ENCODE results near the gene LRP5.
"Not testable (repeated sequence)": the region's sequence is repeated elsewhere in the genome, so short reads cannot be mapped to it uniquely, and the experiment has no call there.

LRP5 gene

GRCh38 chr11:68398995-68399851 is 86.8 kb downstream of the LRP5 start:
- DNase-seq = no peak

DNA sequence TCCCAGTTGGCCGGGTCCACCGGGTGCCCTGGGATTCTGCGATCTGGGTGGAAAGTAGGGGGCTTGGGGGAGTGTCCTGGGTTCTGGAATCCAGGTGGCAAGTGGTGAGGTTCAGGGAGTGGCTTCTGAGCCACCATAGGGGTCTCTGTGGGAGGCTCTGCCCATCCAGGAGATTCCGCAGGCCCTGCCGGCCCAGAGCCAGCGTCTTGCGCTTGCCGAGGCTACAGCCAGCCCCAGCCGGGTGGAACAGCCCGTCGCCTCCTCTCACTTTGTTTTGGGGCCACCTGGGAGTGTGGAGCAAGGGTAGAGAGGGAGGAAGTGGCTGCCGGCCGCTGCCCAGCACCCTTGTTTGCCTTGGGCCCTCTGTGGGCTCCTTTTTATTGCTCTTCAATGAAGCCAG is 87.5 kb downstream of the LRP5 start:
- no peak for DNase-seq

GRCh38 chr11:68400584-68400983 is 88.2 kb downstream of the LRP5 start:
- not testable (repeated sequence) for DNase-seq

DNA sequence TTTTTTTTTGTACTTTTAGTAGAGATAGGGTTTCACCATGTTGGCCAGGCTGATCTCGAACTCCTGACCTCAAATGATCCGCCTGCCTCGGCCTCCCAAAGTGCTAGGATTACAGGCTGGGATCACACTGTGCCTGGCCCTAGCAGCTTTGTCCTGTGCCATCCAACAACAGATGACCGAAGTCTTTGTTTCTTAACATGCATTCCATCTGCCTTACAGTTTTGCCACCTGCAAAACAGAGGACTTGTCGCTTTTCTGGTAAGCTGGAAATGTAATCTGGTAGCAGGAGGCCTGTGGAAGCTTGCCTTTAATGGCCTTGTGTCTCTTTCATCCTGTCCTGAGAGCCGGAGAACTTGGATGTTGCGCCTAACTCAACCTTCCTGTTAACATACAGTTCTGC is 89.5 kb downstream of the LRP5 start:
- DNase-seq = no peak

DNA sequence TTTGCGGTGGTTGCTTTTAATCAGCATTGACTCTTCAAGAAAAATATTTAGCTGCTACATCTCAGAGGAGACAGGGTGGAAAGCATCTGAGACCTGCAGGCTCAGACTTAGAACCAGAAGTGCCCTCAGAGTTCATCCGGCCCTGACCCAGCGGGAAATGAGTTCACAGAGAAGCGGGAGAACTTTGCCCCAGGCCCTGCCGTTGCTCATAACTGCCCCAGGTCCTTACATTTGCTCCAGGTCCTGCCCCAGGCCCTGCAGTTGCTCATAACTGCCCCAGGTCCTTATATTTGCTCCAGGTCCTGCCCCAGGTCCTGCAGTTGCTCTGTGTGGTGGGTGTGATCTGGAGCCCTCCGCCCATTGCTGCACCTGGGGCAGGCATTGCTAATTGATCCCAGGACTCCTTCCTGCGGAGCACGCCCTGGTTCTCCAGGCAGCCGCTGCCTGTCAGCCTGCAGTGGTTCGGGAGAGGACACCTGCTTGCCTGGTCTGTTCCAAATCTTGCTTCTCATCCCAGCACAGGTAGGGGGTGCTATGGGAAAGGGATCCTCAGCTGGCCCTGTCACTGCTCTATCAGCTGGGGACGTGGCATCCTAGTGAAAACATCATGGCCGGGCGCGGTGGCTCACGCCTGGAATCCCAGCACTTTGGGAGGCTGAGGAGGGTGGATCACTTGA is 90.1 kb downstream of the LRP5 start:
- no peak for DNase-seq

DNA sequence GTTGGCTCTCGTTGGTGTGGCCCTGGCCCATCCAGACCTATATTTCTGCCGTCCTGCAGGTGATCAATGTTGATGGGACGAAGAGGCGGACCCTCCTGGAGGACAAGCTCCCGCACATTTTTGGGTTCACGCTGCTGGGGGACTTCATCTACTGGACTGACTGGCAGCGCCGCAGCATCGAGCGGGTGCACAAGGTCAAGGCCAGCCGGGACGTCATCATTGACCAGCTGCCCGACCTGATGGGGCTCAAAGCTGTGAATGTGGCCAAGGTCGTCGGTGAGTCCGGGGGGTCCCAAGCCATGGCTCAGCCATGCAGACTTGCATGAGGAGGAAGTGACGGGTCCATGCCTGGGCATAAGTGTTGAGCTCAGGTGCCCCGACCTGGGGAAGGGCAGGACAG is 91.0 kb downstream of the LRP5 start:
- no peak for DNase-seq

DNA sequence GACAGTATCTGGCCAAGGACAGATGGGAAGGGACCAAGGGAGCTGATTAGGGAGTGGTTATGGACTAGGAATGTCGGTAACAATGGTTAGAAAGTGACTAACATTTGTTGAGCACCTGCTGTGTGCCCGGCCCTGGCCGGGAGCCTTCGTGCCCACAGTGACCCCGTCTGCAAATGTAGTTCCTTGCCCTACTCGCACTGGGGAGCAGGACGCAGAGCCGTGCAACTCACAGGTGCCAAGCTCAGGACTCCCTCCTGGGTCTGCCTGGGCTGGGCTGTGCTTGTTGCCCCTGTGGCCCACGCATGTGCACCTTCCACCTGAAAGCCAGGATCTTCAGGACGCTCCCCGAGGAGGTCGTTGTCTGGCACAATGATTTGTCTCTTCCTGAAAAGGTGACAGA is 91.4 kb downstream of the LRP5 start:
- DNase-seq = no peak

- DNase-seq = no peak
Observed at GRCh38 chr11:68406324-68407313, 94.2 kb downstream of the LRP5 start.

- no peak for DNase-seq
Observed at GRCh38 chr11:68408512-68408911, 96.1 kb downstream of the LRP5 start.

DNA sequence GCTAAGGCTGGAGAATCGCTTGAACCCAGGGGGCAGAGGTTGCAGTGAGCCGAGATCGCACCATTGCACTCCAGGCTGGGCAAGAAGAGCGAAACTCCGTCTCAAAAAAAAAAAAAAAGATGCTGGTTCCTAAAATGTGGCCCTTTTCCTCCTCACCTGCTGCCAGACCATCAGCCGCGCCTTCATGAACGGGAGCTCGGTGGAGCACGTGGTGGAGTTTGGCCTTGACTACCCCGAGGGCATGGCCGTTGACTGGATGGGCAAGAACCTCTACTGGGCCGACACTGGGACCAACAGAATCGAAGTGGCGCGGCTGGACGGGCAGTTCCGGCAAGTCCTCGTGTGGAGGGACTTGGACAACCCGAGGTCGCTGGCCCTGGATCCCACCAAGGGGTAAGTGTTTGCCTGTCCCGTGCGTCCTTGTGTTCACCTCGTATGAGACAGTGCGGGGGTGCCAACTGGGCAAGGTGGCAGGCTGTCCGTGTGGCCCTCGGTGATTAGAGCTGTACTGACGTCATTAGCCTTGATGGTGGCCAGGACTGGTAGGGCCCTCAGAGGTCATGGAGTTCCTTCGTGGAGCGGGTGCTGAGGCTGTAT is 97.5 kb downstream of the LRP5 start:
- no peak for DNase-seq

GRCh38 chr11:68411501-68411991 is 99.2 kb downstream of the LRP5 start:
- DNase-seq = no peak

DNA sequence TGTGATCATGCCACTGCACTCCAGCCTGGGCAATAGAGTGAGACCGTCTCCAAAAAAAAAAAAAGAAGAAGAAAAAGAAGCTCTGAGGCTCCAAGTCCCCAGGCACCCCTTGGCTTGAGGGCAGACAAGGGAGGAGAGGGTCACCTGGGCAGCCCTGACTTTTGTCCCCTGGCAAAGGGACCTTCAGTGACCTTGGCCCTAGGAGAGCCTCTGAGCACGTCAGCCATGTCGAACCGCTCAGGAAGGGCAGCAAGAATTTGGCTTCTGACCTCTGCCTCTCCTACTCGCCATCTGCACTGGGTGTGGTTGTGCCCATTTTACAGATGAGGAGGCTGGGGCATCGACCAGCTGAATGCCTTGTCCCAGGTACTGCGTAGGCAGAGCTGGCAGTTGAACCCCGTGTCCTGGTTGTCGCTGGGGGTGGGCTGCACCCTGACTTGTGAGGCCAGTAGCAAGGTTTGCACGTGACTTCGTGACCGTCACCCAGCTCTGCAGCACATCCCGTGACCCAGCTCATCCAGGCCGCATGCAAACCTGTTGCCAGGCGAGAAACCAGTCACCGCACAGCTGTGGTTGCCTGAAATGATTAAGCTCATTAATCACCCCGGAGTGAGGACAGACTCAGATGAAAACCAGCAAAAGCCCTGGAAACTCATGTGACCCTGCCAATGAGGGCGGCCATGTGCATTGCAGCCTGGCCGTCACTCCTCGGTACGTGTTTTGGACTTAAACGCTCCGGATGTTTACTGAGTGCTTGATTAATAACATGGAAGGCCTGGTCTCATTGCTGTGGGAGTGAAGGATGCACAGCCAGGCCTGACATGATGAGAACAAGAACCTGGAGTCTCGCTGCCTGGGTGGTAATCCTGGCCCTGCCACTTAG is 100.4 kb downstream of the LRP5 start:
- DNase-seq = no peak

DNA sequence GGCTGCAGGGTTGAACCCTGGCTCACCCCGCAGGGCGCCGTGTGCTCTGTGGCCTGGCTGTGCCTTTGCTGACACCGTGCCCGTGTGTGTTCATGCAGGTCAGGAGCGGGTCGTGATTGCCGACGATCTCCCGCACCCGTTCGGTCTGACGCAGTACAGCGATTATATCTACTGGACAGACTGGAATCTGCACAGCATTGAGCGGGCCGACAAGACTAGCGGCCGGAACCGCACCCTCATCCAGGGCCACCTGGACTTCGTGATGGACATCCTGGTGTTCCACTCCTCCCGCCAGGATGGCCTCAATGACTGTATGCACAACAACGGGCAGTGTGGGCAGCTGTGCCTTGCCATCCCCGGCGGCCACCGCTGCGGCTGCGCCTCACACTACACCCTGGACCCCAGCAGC is 101.2 kb downstream of the LRP5 start:
- DNase-seq = no peak

GRCh38 chr11:68414496-68415221 is 102.3 kb downstream of the LRP5 start:
- DNase-seq = no peak

GRCh38 chr11:68416070-68416578 is 103.7 kb downstream of the LRP5 start:
- DNase-seq = no peak

DNA sequence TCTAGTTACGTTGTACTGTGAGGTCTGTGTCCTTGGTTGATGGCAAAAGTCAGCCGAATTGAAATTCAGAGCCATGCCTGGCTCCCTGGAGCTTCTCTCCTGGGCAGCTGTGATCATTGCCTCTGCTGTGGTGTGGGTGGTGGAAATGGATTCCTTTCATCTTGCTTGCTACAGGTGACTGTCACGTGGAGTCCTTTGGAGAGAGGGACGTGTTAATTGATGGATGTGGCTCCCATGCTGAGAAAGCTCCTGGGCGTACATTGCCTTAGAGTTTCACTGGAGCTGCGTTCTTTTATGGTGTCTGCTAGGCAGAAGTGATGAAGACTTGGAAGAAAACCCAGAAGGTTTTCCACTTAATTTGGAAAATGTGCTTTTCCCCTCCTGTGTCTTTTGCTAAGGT is 106.3 kb downstream of the LRP5 start:
- no peak for DNase-seq

- no peak for DNase-seq
Observed at GRCh38 chr11:68420171-68420570, 107.8 kb downstream of the LRP5 start.

- no peak for DNase-seq
Observed at GRCh38 chr11:68423481-68423880, 111.1 kb downstream of the LRP5 start.

DNA sequence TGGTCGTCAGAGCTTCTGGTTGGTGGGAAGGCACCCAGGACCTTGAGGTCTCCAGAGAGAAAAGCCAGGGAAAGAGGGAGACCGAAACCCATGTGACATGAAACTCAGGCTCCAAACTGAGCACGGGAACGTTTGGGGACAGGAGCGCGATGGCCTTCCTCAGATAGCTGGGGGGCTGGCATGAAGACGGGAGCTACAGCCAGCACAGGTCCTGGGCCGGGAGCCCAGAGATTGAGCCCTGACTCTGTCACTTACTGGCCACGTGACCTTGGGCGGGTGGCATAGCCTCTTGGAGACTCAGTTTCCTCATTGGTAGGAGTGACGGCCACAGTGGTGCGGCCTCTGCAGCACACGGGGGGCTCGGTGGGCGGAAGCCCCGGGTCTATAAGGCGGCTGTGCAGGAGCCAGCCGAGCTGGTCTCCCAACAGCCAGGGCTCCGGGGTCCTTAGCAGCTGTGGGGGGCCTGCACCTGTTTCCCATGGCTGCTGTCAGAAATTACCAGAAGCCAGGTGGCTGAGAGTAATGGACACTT is 111.8 kb downstream of the LRP5 start:
- DNase-seq = no peak
